Body of pancreas (tissue), 4 donors: ENCODE data around the gene SYTL1.

Source experiments
- CTCF ChIP-seq, 7 experiments: fragments of 450-650 bp in 4 of 7; fragments of 200-600 bp in 3 of 7; sonication (generic) in 3 of 7; IDR thresholded peaks; one replicate each; pipeline ENCODE4 v1.5.1; 2016 to 2019; ENCODE audit warnings: antibody characterized with exemption in 7 of 7
- POLR2A ChIP-seq, 3 donors: fragments of 450-650 bp; IDR thresholded peaks; one replicate each; pipeline ENCODE4 v1.6.1; 2016; ENCODE audit warnings: antibody characterized with exemption in 3 of 3, mild to moderate bottlenecking in 2 of 3

GRCh38 chr1:27372808-27373690 is 31.2 kb downstream of the SYTL1 start:
- TF ChIP-seq CTCF (IDR thresholded peaks at IDR 0.05) (no peak), POLR2A (IDR thresholded peaks at IDR 0.05) (no peak)
